Kidney (tissue), 14 donors: Measurements from ENCODE around the gene SLC35F1. TPM values are rescaled to one million over a fixed set of nuclear protein-coding genes. Genes with fewer than 3 reads are reported as not detected.

ENCODE experiments used
- DNase-seq, 5 donors: peaks; one replicate each; pipeline ENCODE4 v3.0.0-alpha.2; 2013 to 2020
- FAIRE-seq: peaks from 2 replicates; lab custom pipeline; 2012; peaks lifted over from hg19 to GRCh38; lab: Jason Lieb, UNC
- H3K27ac ChIP-seq, 2 donors: one replicate each; pipeline ENCODE4 v1.7.0; 2013; ENCODE audit warnings: low read depth in 2 of 2, low read length in 2 of 2, inconsistent platforms in 1 of 2
- H3K27me3 ChIP-seq: one replicate; pipeline ENCODE4 v1.7.1; 2013; ENCODE audit warnings: low read length, inconsistent platforms; ENCODE audit not compliant: control insufficient read depth, insufficient read depth
- H3K36me3 ChIP-seq, 3 donors: one replicate each; pipeline versions ENCODE4 v1.7.0 to v1.7.1; 2013; ENCODE audit warnings: low read length in 3 of 3, control low read depth in 1 of 3, inconsistent platforms in 1 of 3; ENCODE audit not compliant: insufficient read depth in 3 of 3, control insufficient read depth in 2 of 3
- H3K4me1 ChIP-seq, 3 donors: one replicate each; pipeline versions ENCODE4 v1.7.0 to v1.7.1; 2013; ENCODE audit warnings: low read length in 3 of 3, inconsistent platforms in 1 of 3, low read depth in 1 of 3; ENCODE audit not compliant: control insufficient read depth in 2 of 3, insufficient read depth in 2 of 3
- H3K4me3 ChIP-seq, 3 donors: one replicate each; pipeline versions ENCODE4 v1.7.0 to v1.8.1; 2013; ENCODE audit warnings: low read length in 3 of 3, control low read depth in 1 of 3, inconsistent platforms in 1 of 3
- H3K9ac ChIP-seq, 3 donors: one replicate each; pipeline versions ENCODE4 v1.7.0 to v1.7.1; 2013; ENCODE audit warnings: low read length in 3 of 3, control low read depth in 1 of 3, inconsistent platforms in 1 of 3
- H3K9me3 ChIP-seq, 3 donors: one replicate each; pipeline versions ENCODE4 v1.7.0 to v1.7.1; 2013; ENCODE audit warnings: low read length in 3 of 3, control low read depth in 1 of 3, inconsistent platforms in 1 of 3; ENCODE audit not compliant: control insufficient read depth in 2 of 3, insufficient read depth in 1 of 3
- CTCF ChIP-seq: IDR thresholded peaks from 3 replicates; pipeline ENCODE4 v1.5.1; 2012; ENCODE audit warnings: mild to moderate bottlenecking, moderate library complexity, borderline replicate concordance; ENCODE audit not compliant: insufficient read depth; ENCODE audit errors: extremely low read depth
- intact Hi-C: fragments of 100-400 bp; cut with DNase I; formaldehyde crosslinking; loops from one replicate; pipeline ENCODE4 v1.11.1; 2022
- polyA plus RNA-seq: library from polyadenylated mRNA; stranded (reverse); fragments of 350-450 nt; fragmentation: Illumina TruSeq; extraction: RNeasy Lipid Tissue Mini Kit (QIAGEN cat#74804); gene quantifications from one replicate; pipeline ENCODE4 v1.2.3, GENCODE V29; 2014; ENCODE audit warnings: low read depth, low replicate concordance; ENCODE audit not compliant: insufficient read depth
- total RNA-seq: library from RNA; stranded (reverse); fragmentation: NEBNext Ultra II Directional; extraction: Animal tissue kit (Norgen Biotek cat#: 25700); gene quantifications from one replicate; pipeline ENCODE4 v1.2.1, GENCODE V29; 2021
- donor health status: control.
- donor health status: control.
- donor health status: control.
- donor health status: control.
- donor health status: control.
- donor health status: DM: yes; HTN: yes; CAD: no.
- donor health status: Normal renal cell carcinoma (clear cell type).

SLC35F1 gene
- total and polyA plus RNA-seq, 2 donors from 2014 or later, result 0.28 to 0.63 TPM

DNA sequence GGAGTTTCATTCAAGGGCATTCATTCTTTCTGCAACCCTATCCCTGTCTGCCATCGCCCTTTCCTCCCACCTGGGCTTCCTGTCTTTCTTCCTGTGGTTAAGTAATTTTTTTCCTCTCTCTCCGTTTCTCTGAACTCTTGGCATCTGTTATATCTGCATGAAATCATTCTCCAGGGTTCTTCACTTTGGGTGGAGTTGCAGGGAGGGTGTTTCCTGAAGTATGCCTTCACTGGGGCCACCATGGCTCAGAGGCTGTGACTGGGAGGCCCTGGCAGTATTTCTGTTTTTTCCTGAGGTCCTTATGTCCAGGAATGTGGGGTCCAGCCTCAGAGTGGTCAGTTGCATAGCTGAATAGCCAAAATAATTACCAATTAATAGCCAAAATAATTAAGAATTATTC is 137.2 kb downstream of the SLC35F1 start:
- no peaks in the 10 kb centered on the region for H3K4me1 ChIP-seq
- no peaks in the 10 kb centered on the region for H3K27me3 ChIP-seq
- no peak overlapping the region for H3K27ac ChIP-seq
- no peak for TF ChIP-seq CTCF
- H3K36me3 ChIP-seq, result no peaks in the 10 kb centered on the region
- FAIRE-seq, result no peak
- intact Hi-C loops, result no loop called here
- H3K9ac ChIP-seq, result no peak overlapping the region
- no peak overlapping the region for H3K4me3 ChIP-seq
- H3K9me3 ChIP-seq, result no peaks in the 10 kb centered on the region
- no peak for DNase-seq

DNA sequence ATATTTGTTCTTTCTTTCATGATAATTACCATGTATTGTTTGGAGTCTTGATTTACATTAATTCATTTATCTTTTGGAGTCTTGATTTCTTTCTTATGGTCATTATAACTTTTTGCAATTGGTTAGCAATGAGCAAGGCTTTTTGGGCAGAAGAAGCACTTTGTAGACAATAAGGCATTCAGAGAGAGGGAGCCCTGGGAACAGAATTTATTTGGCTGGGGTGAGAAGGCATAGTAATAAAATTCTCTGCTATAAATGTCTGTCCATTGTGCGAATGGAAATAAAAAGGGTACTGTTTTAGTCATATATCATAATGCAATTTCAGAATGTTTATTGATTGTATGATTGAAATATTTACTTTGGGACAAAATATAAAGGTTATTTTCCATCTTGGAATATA is 147.0 kb downstream of the SLC35F1 start:
- H3K4me1 ChIP-seq, result no peaks in the 10 kb centered on the region
- H3K36me3 ChIP-seq, result no peaks in the 10 kb centered on the region
- no peak for FAIRE-seq
- H3K27ac ChIP-seq, result no peak overlapping the region
- no peak overlapping the region for H3K4me3 ChIP-seq
- H3K27me3 ChIP-seq, result no peaks in the 10 kb centered on the region
- TF ChIP-seq CTCF, result no peak
- intact Hi-C loops, result no loop called here
- no peak overlapping the region for H3K9ac ChIP-seq
- no peak for DNase-seq
- no peaks in the 10 kb centered on the region for H3K9me3 ChIP-seq

DNA sequence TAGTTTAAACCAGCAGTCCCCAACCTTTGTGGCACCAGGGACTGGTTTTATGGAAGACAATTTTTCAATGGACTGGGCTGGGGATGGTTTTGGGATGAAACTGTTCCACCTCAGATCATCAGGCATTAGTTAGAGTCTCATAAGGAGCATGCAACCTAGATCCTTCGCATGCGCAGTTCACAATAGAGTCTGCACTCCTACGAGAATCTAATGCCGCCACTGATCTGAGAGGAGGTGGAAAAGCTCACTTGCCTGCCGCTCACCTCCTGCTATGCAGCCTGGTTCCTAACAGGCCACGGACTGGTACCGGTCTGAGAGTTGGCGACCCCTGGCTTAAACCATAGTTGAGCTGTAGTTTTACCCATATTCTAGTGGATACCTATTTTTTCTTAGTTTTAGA is 154.6 kb downstream of the SLC35F1 start:
- TF ChIP-seq CTCF, result no peak
- H3K36me3 ChIP-seq, result no peaks in the 10 kb centered on the region

GRCh38 chr6:118080547-118080946 is 173.5 kb downstream of the SLC35F1 start:
- H3K9me3 ChIP-seq, result no peaks in the 10 kb centered on the region
- H3K36me3 ChIP-seq, result no peaks in the 10 kb centered on the region
- DNase-seq, result no peak
- no peak for FAIRE-seq
- H3K9ac ChIP-seq, result no peak overlapping the region
- no peaks in the 10 kb centered on the region for H3K27me3 ChIP-seq
- intact Hi-C loops, result no loop called here
- no peak overlapping the region for H3K27ac ChIP-seq
- H3K4me1 ChIP-seq, result no peaks in the 10 kb centered on the region
- TF ChIP-seq CTCF, result no peak
- H3K4me3 ChIP-seq, result no peak overlapping the region

More for the DNA sequence above, 154.6 kb downstream of the SLC35F1 start:
- intact Hi-C loops, result no loop called here
- Histone ChIP-seq H3K27me3 (no peaks in the 10 kb centered on the region), H3K4me3 (no peak overlapping the region), H3K9ac (no peak overlapping the region), H3K4me1 (no peaks in the 10 kb centered on the region), H3K9me3 (no peaks in the 10 kb centered on the region), H3K27ac (no peak overlapping the region)
- DNase-seq, result no peak
- FAIRE-seq, result no peak
